ENCODE measurements around the gene TLR5. TPM values are rescaled to one million over a fixed set of nuclear protein-coding genes. Genes with fewer than 3 reads are reported as not detected.

Gene TLR5
- total RNA-seq, 2 experiments from 2014 or later, result 0.21 to 0.56 TPM

DNA sequence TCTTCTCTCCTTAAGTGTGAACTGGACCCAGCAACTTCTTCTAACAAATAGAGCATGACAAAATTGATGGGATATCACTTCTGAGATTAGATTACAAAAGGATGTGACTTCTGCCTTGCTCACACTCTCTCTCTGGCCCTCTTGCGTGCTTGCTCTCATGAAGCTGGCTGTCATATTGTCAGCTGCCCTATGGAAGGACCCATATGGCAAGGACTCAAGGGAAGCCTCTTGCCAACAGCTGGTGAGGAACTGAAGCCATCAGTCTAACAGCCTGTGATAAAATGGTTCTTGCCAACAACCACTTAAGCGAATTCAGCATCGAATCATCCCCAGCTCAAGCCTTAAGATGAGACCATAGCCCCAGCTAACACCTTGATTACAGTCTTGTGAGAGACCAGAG, 4.8 kb upstream of the TLR5 start:
- DNase-seq, result no peak
- Mint-ChIP-seq H3K27me3 (no peaks in the 10 kb centered on the region), H3K27ac (no peak overlapping the region), H3K4me1 (peaks cover 21% of the 10 kb centered on the region), H3K9me3 (ENCODE audit: low read depth) (no peaks in the 10 kb centered on the region), H3K36me3 (ENCODE audit: low read depth) (no peaks in the 10 kb centered on the region), H3K4me3 (no peak overlapping the region)
- CTCF ChIA-PET, result interaction anchor here (1.9 to 2.1 kb wide), 2 partner anchors 11 to 14 kb away, joined by 5 to 9 read pairs; no protein-coding TSS in a partner anchor
- no peak for ATAC-seq
- intact Hi-C loops (cut with DNase I, micrococcal nuclease), result loop anchor here in 1 of 2 experiments (10.0 kb wide), 1 partner anchor 697 kb away; the partner anchor contains the start of gene TP53BP2
- POLR2A ChIA-PET, result no interaction called here

DNA sequence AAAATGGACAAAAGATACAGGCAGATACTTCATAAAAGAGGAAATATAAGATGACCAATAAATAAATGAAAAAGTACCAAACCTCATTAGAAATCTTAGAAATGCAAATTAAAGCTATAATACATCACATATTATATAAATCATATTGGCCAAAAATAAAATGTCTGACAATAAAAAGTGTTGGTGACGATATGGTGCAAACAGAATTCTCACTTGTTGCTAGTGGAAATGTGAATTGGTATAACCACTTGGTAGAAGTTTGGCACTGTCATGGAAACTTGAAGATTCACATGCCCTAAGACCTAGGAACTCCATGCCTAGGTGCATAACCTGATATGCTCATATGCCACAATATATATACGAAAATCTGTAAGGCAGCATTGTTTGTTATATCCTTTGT, 4.4 kb upstream of the TLR5 start:
- DNase-seq (no peak), ATAC-seq (no peak)
- CTCF ChIA-PET, result interaction anchor here (2.1 kb wide), 1 partner anchor 14 kb away, joined by 9 read pairs; no protein-coding TSS in a partner anchor
- Mint-ChIP-seq H3K27ac (no peak overlapping the region), H3K4me1 (peaks cover 24% of the 10 kb centered on the region), H3K4me3 (no peak overlapping the region), H3K36me3 (ENCODE audit: low read depth) (no peaks in the 10 kb centered on the region), H3K9me3 (ENCODE audit: low read depth) (no peaks in the 10 kb centered on the region), H3K27me3 (no peaks in the 10 kb centered on the region)
- POLR2A ChIA-PET, result no interaction called here
- intact Hi-C loops (cut with DNase I, micrococcal nuclease), result loop anchor here in 1 of 2 experiments (10.0 kb wide), 1 partner anchor 697 kb away; the partner anchor contains the start of gene TP53BP2

DNA sequence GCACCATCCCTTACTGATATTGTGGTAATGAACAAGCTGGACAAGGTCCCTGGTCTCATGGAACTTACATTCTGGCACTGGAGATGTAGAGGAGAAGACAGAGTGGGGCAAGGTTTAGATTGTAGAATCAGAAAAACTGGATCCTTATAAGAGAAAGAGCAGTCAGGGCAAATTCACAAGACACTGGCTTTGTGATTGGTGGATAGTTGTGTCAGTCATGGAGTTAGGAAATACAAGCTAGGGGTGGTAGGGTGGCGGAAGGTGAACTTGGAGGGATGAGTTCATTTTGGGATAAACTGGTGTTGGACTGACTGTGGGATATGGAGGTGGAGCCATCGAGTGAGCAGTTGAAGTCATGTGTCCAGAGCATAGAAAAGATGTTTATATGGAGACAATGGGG, 3.7 kb upstream of the TLR5 start:
- ChIA-PET POLR2A (no interaction called here), CTCF (interaction anchor here (0.5 to 2.1 kb wide), 2 partner anchors 13 to 345 kb away, joined by 3 to 9 read pairs; no protein-coding TSS in a partner anchor)
- no peaks in the 10 kb centered on the region for H3K9me3 Mint-ChIP-seq (ENCODE audit: low read depth)
- H3K36me3 Mint-ChIP-seq (ENCODE audit: low read depth), result no peaks in the 10 kb centered on the region
- DNase-seq (no peak), ATAC-seq (no peak)
- no peak overlapping the region for H3K4me3 Mint-ChIP-seq
- intact Hi-C loops (cut with DNase I, micrococcal nuclease), result loop anchor here in 1 of 2 experiments (10.0 kb wide), 1 partner anchor 698 kb away; the partner anchor contains the start of gene TP53BP2
- no peak overlapping the region for H3K27ac Mint-ChIP-seq
- H3K27me3 Mint-ChIP-seq, result no peaks in the 10 kb centered on the region
- peaks cover 27% of the 10 kb centered on the region for H3K4me1 Mint-ChIP-seq

DNA sequence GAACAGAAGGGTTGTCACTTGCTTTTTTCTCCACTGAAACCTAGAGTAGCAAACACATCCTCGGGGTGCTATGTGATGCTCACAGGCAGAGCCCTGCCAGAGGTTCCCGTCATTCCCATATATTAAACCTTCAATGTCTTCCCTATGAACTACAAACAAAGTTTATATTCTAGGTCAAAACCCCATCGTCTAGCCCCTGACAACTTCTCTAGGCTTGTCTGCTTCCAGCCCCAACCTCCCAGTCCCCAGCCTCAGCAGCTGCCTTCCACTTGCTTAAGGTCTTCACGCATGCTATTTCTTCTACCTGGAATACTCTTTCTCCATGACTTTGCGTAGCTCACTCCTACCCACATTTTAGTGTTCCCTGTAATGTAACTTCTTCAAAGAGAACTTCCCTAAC, 1.9 kb upstream of the TLR5 start:
- POLR2A ChIA-PET, result no interaction called here

DNA sequence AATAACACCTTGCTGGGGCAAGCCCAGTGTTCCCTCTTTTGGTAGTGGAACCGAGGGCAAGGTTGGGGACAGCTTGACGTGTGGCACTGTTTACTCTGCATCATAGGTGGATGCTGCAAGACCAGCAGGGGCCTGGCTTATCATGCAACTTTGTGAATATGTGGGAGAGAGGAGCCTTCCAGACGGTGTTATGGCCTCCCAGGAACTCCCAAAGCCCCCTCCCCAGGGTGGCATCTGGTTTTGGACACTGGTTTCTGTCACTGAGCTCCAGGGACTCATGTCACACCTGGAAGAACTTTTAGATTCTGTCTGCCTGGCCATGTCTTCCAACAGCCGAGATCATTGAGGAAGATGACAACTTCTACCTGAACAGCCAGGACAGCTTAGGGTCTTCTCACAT, 1.4 kb upstream of the TLR5 start:
- Mint-ChIP-seq H3K4me1 (peaks cover 27% of the 10 kb centered on the region), H3K9me3 (ENCODE audit: low read depth) (no peaks in the 10 kb centered on the region), H3K27ac (no peak overlapping the region), H3K4me3 (no peak overlapping the region), H3K27me3 (no peaks in the 10 kb centered on the region), H3K36me3 (ENCODE audit: low read depth) (no peaks in the 10 kb centered on the region)
- DNase-seq (no peak), ATAC-seq (no peak)
- intact Hi-C loops (cut with DNase I, micrococcal nuclease), result loop anchor here (5.0 to 10.0 kb wide), 2 partner anchors 88 to 700 kb away; partner anchors contain the start of gene TP53BP2 (in 1 of the 2)
- ChIA-PET CTCF (interaction anchor here (0.6 to 4.0 kb wide), 5 partner anchors 11 to 483 kb away, joined by 3 to 35 read pairs (median 5); no protein-coding TSS in a partner anchor), POLR2A (interaction anchor here (0.5 kb wide), 1 partner anchor 16 kb away, joined by 4 read pairs; no protein-coding TSS in a partner anchor)

More for the DNA sequence above, 1.9 kb upstream of the TLR5 start:
- Mint-ChIP-seq H3K4me1 (peaks cover 27% of the 10 kb centered on the region), H3K36me3 (ENCODE audit: low read depth) (no peaks in the 10 kb centered on the region), H3K27ac (no peak overlapping the region), H3K27me3 (no peaks in the 10 kb centered on the region), H3K4me3 (no peak overlapping the region), H3K9me3 (ENCODE audit: low read depth) (no peaks in the 10 kb centered on the region)
- DNase-seq (no peak), ATAC-seq (no peak)
- CTCF ChIA-PET, result interaction anchor here (1.0 to 4.0 kb wide), 4 partner anchors 12 to 432 kb away, joined by 3 to 35 read pairs (median 8); no protein-coding TSS in a partner anchor
- intact Hi-C loops (cut with DNase I, micrococcal nuclease), result loop anchor here (5.0 to 10.0 kb wide), 2 partner anchors 87 to 700 kb away; partner anchors contain the start of gene TP53BP2 (in 1 of the 2)

DNA sequence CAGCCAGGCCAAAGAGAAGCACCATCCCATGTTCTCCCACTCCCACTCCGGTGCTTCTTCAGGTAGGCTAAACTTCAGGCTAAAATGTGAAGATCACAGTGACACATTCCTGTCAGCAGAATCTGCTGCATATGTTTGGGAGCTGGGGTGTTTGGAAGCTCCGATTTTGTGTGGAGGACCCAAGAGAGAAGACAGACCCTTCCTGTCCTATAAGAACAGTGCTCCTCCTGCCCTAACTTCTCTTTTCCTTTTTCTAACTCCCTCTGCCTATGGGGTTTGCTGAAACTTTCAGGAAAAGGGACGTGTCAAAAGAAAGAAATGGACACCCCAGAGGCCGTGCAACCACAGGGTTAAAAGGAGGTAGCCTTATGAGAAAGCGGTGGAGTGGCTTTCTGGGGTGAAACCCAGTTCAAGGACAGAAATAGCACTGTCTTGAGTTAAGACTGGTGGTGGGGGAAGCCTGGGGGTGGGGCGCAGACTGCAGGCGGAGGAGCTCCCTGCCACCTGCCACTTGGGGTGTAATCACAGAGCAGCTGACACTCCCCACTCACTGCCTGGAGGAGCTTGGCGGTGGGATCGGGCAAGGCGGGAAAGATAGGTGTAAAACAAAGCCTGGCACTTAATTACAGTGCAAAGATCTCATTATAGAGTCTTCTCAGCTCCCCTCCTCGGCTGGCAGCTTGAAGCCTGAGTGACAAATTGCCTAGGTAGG, 645 bp upstream of the TLR5 start:
- H3K4me3 Mint-ChIP-seq, result peak overlapping the region; percentile 69
- H3K27ac Mint-ChIP-seq, result peak overlapping the region; percentile 79
- ATAC-seq, result peak; percentile 35
- DNase-seq, result peak; percentile 62
- ChIA-PET POLR2A (interaction anchor here (0.5 kb wide), 1 partner anchor 17 kb away, joined by 4 read pairs; no protein-coding TSS in a partner anchor), CTCF (interaction anchor here (0.6 to 4.0 kb wide), 11 partner anchors 10 to 484 kb away, joined by 3 to 35 read pairs (median 4); no protein-coding TSS in a partner anchor)
- H3K9me3 Mint-ChIP-seq (ENCODE audit: low read depth), result peaks cover 2% of the 10 kb centered on the region
- intact Hi-C loops (cut with DNase I, micrococcal nuclease), result loop anchor here (1.0 to 10.0 kb wide), 6 partner anchors 10 to 701 kb away; partner anchors contain the start of gene TP53BP2 (in 1 of the 2)
- H3K27me3 Mint-ChIP-seq, result no peaks in the 10 kb centered on the region
- H3K36me3 Mint-ChIP-seq (ENCODE audit: low read depth), result no peaks in the 10 kb centered on the region
- H3K4me1 Mint-ChIP-seq, result peaks cover 27% of the 10 kb centered on the region

DNA sequence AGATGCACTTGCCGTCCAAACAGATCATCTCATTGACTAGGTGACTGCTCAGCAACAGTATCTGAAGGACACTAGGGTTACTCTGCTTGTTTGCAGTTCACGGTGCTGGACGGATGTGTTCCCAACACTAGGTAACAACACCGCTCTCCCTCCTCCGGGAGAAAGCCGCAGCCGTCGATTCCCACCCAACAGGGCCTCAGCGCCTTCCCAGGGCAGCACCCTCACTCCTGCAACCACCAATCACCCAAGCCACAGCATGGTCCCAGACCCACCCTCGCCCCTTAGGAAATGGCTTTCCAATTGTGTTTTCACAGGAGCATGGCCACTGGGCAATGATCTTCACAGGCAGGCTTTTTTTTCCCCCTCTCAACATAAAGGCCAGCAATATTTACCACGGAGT, 779 bp downstream of the TLR5 start:
- ATAC-seq, result no peak
- Mint-ChIP-seq H3K4me3 (peak overlapping the region; percentile 69), H3K4me1 (peaks cover 30% of the 10 kb centered on the region), H3K27ac (no peak overlapping the region), H3K36me3 (ENCODE audit: low read depth) (peaks cover 4% of the 10 kb centered on the region), H3K27me3 (peaks cover 2% of the 10 kb centered on the region), H3K9me3 (ENCODE audit: low read depth) (peaks cover 2% of the 10 kb centered on the region)
- ChIA-PET POLR2A (no interaction called here), CTCF (interaction anchor here (1.4 to 4.0 kb wide), 2 partner anchors 9 kb away, joined by 6 to 35 read pairs; no protein-coding TSS in a partner anchor)
- intact Hi-C loops (cut with DNase I, micrococcal nuclease), result loop anchor here (2.0 to 10.0 kb wide), 4 partner anchors 49 to 703 kb away; partner anchors contain the start of gene TP53BP2 (in 1 of the 2)
- DNase-seq, result no peak

DNA sequence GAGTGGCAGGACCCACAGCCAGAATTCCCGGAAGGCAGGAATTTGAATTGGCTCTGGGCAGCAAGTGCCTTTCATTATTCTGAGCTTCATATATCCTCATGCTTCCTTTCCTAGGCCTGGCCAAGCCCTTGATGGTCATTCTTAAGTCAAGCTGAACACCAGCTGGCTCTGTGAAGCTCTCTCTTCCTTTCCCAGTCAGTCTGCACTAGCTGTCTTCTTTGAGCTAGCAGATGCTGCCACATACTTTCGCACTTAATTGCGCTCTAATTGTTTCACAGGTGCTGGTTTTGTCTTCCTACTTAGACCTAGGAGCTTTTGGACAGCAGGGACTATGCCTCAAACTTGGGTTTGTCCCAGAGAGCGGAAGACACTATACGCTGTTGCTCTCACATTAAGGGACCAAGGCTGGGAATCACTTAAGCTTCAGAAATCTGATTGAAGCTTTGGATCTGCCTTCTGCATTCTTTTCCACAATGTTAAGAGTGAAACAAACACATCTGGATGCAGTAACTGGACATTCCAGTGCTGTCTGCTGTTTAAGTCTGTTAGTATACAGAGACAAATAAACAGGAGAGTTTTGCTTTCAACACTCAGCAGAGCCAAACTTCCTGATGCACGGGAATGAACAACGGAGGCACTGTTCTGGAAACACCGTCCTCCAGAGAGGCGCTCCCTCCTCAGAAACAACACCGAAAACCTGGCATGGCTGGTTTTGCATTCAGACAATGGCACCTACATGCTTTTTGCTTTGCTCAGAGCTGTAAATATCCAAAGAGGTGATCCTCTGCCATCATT, 2.2 kb downstream of the TLR5 start:
- ATAC-seq (no peak), DNase-seq (no peak)
- Mint-ChIP-seq H3K9me3 (ENCODE audit: low read depth) (peaks cover 2% of the 10 kb centered on the region), H3K4me3 (no peak overlapping the region), H3K27me3 (peaks cover 2% of the 10 kb centered on the region), H3K27ac (no peak overlapping the region), H3K4me1 (peaks cover 30% of the 10 kb centered on the region), H3K36me3 (ENCODE audit: low read depth) (peaks cover 4% of the 10 kb centered on the region)
- intact Hi-C loops (cut with DNase I, micrococcal nuclease), result loop anchor here (5.0 to 10.0 kb wide), 2 partner anchors 91 to 704 kb away; partner anchors contain the start of gene TP53BP2 (in 1 of the 2)
- ChIA-PET CTCF (interaction anchor here (0.6 to 1.9 kb wide), 6 partner anchors 9 to 433 kb away, joined by 3 to 8 read pairs (median 4); no protein-coding TSS in a partner anchor), POLR2A (interaction anchor here (0.6 kb wide), 1 partner anchor 89 kb away, joined by 4 read pairs; no protein-coding TSS in a partner anchor)

DNA sequence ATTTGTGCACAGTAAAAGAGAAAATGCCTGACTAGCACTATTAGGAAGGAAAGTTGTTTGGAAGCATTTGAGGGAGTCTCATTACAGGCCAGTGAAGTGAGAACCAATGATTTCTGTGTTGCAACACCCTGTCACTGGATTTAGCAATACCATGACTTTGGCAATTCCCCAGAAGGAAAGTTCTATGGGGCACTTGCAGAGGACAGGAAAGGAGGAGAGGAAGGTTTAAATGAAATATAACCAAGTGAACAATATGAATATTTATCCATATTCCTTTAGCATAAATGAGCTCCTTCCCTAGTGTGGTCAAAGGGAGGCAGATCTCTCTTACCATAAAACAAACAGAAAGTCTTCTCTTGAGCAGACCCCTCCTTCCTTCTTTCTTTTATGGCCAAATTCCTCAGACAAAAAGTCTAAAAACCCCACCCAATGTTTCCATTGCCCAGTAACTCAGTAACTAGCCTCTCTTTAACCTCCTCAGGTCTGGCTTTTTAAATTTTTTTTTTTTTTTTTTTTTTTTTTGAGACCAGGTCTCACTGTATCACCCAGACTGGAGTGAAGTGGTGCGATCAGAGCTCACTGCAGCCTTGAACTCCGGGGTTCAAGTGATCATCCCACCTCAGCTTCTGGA, 5.5 kb downstream of the TLR5 start:
- POLR2A ChIA-PET, result no interaction called here
- Mint-ChIP-seq H3K36me3 (ENCODE audit: low read depth) (peaks cover 4% of the 10 kb centered on the region), H3K27ac (no peak overlapping the region), H3K27me3 (peaks cover 7% of the 10 kb centered on the region), H3K9me3 (ENCODE audit: low read depth) (peaks cover 2% of the 10 kb centered on the region), H3K4me3 (no peak overlapping the region), H3K4me1 (peaks cover 13% of the 10 kb centered on the region)
- DNase-seq (no peak), ATAC-seq (no peak)
- CTCF ChIA-PET, result interaction anchor here (1.0 to 3.1 kb wide), 3 partner anchors 14 to 25 kb away, joined by 3 to 22 read pairs (median 3); no protein-coding TSS in a partner anchor
- intact Hi-C loops (cut with DNase I, micrococcal nuclease), result no loop called here

DNA sequence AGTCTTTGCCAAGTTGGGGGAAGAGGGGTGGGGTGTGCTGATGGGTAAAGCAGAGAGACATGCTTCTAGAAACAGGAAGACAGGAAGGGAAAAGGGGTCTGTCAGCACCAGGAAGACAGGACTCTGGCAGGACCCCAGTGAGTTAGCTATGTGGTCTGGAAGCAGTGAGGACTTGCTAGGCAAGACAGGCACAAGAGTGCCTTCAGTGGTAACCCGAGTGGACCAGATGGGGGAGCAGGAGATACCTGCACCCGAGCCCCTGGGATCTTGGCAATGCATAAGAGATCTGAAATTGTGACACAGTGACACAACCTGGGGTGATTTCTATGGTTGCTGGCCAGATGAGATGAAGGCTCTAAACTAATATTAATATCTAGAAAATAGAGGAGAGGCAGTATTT, 7.0 kb downstream of the TLR5 start:
- H3K27ac Mint-ChIP-seq, result no peak overlapping the region
- intact Hi-C loops (cut with DNase I, micrococcal nuclease), result no loop called here
- DNase-seq, result peak; percentile 33
- no peak for ATAC-seq
- POLR2A ChIA-PET, result interaction anchor here (0.6 kb wide), 1 partner anchor 403 kb away, joined by 3 read pairs; no protein-coding TSS in a partner anchor
- H3K4me1 Mint-ChIP-seq, result peaks cover 9% of the 10 kb centered on the region
- H3K4me3 Mint-ChIP-seq, result no peak overlapping the region
- H3K36me3 Mint-ChIP-seq (ENCODE audit: low read depth), result peaks cover 4% of the 10 kb centered on the region
- H3K9me3 Mint-ChIP-seq (ENCODE audit: low read depth), result peaks cover 2% of the 10 kb centered on the region
- peaks cover 7% of the 10 kb centered on the region for H3K27me3 Mint-ChIP-seq
- CTCF ChIA-PET, result interaction anchor here (0.6 to 3.1 kb wide), 7 partner anchors 13 to 506 kb away, joined by 3 to 22 read pairs (median 4); no protein-coding TSS in a partner anchor

Measured in activated CD4-positive, alpha-beta T cell treated with anti-CD3 and anti-CD28 coated beads for 36 hours (primary cell).